Posterior cingulate gyrus (tissue), 11 donors: ENCODE measurements around the gene AKNA.
A peak's percentile ranks its signal among the peaks of the same experiment; 100 is the strongest.

Experiments used
- DNase-seq, 10 donors: peaks; one replicate each; pipeline versions ENCODE4 v3.0.0 to v3.0.0-alpha.2; 2020 to 2021; ENCODE audit warnings: mixed read lengths in 3 of 10
- intact Hi-C: fragments of 100-400 bp; cut with DNase I; formaldehyde crosslinking; loops from one replicate; pipeline ENCODE4 v1.15.1; 2023

AKNA gene

GRCh38 chr9:114419796-114420195 lies 32.0 kb upstream of the AKNA start:
- DNase-seq: peak in 1 of 10 donors; percentile 28
- intact Hi-C loops: no loop called here

DNA sequence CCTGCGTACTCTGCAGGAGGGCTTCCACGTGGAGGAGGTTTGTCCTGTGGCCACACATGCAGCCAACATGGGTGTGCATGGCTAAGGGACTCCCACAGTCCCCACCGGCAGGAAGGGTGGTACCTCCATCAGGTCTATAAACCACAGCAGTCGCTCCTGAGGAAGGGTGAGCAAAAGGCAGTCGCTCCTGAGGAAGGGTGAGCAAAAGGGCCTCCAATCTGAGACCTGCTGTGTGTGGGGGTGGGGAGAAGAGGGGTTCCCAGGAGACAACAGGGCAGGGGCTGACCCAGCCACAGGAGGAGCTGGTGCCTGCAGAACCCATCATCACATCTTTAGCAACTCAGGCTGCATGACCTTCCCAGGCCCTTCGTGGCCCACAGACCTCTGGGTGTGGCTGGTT lies 30.3 kb upstream of the AKNA start:
- peak in 1 of 10 donors; percentile 65 for DNase-seq
- intact Hi-C loops: no loop called here

DNA sequence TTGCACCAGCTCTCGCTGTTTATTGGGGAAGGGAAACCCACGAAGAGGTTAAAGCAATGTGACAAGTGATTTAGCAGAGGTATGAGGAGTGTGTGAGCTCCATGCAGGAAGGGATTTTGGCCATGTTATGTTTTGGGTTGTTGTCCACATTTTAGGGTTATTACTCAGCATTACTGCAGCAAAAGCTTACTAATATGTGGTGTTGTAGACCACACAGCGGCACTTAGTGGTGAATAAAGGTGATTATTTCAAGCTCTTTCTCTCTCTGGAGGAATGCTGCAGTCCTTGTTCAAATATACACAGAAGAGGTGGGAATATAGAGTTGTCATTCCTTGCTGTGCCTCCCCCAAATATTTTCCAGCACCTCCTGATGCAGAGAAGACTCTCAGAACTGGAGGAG lies 29.7 kb upstream of the AKNA start:
- no peak for DNase-seq
- intact Hi-C loops: no loop called here

DNA sequence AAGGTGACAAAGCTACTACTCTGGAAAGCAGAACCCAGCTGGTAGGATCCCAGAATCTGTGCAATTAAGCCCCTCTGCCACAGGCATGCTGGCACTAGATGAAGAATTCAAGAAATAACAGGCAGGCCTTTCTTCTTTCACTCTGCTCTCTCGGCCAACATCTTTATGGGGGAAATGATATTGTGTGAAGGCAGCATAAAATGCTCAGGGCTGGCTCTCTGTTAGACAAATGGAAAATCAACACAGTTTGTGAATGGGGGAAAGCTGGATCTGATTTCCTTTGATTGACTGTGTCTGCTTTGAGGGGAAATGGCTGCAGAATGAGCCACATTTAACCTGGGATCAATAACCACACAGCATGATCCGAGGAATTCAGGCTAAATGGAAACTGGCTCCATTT lies 29.1 kb upstream of the AKNA start:
- intact Hi-C loops: no loop called here
- peak in 1 of 10 donors; percentile 42 for DNase-seq

DNA sequence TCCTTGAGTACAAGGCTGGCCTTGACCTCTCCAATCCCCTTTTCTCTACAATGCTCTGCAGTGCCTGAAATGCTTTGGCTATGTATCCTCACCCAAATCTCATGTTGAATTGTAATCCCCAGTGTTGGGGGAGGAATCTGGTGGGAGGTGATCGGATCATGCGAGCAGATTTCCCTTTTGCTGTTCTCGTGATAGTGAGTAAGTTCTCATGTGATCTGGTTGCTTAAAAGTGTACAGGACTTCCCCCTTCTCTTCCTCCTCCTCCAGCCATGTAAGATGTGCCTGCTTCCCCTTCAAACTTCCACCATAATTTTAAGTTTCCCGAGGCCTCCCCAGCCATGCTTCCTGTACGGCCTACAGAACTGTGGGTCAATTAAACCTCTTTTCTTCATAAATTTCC lies 28.5 kb upstream of the AKNA start:
- intact Hi-C loops: no loop called here
- no peak for DNase-seq

- intact Hi-C loops: no loop called here
Measured at GRCh38 chr9:114414346-114414745, 26.6 kb upstream of the AKNA start.

DNA sequence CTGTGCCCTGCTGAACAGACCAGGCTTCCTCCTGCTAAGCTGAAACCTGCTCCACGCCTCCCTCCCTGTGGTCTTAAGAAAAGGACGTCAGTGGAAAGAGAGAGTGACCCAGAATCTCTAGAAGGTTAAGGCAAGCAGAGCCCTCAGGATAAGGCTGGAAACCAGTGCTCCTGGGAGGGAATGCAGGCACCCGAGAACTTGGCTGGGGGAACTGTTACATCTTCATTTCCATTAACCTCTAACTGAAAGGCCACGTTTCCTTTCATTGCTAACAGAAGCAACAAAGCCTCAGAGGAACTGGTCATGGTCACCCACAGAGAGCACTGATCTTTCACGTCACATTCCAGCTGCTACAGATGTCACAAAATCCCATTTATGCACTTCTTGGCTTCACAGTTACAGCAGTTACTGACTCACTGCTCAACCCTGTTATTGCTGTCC lies 26.1 kb upstream of the AKNA start:
- intact Hi-C loops: no loop called here
- DNase-seq: peak in 1 of 10 donors; percentile 49

More at GRCh38 chr9:114414346-114414745, 26.6 kb upstream of the AKNA start:
- DNase-seq: peak in 1 of 10 donors; percentile 61

DNA sequence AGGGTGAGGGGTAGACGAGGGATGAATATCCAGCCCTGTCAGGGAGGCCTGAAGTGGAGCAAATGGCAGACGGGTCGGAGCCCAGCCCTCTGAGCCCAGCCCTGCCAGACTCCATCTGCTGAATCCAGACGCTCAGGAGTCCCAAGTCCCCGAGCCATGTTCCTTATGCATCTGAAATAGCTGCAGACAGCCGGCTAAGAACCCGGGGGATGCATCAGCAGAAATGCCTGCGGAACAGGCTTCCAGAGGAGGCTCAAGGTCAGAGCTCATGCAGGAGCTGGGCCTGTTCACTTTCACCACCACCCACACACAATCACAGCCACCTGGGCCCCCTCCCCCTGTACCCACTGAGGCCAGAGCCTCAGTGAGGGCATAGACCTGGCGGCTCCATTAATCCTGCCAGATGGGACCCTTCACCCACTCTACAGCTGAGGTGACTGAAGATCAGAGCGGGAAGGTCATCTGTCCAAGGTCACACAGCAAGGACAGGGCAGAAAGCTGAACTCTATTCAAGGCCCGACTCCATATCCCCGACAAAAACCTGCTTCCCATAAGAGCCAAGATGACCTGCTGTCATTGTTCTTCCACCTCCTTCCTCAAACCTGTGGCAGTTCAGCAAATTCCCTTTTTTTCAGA lies 24.4 kb upstream of the AKNA start:
- DNase-seq: peak in 1 of 10 donors; percentile 52
- intact Hi-C loops: no loop called here

DNA sequence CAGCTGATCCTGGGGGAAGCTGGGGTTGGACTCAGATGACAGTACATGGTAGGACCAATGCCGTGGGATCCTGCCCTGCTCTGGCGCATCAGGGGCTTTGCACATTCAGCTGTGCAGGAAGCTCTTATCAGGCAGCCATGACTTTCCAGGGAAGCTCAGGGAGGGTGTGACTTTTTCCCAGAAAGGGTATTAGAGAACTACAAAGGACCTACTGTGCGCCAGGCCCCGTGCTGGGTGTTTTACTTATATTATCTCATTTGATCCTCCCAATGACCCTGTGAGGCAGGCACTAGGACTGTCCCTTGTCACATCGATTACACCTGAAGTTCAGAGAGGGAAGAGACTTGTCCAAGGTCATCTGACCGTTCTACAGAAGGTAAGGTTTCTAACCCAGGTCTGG lies 23.7 kb upstream of the AKNA start:
- intact Hi-C loops: no loop called here
- no peak for DNase-seq

DNA sequence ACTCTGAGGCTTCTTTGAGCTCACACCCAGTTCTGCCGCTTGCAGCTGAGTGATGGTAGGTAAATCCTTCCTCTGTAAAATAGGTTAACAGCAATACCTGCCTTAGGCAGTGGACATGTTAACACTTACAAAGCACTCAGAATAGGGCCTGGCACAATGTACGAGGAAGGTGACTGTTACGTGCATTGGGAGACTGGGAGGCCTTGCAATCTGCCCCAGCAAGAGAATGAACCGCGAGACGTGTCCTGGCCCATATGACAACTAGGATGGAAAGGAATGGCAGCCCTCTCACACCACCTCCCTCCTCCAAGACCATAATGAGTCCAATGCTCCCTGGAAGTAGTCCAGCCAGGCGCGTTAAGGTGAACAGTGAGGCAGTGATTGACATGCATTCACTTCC lies 23.1 kb upstream of the AKNA start:
- intact Hi-C loops: no loop called here
- no peak for DNase-seq

GRCh38 chr9:114409842-114410241 lies 22.1 kb upstream of the AKNA start:
- no peak for DNase-seq
- intact Hi-C loops: loop anchor here (10.0 kb wide), 1 partner anchor 495 kb away; no protein-coding TSS in a partner anchor

DNA sequence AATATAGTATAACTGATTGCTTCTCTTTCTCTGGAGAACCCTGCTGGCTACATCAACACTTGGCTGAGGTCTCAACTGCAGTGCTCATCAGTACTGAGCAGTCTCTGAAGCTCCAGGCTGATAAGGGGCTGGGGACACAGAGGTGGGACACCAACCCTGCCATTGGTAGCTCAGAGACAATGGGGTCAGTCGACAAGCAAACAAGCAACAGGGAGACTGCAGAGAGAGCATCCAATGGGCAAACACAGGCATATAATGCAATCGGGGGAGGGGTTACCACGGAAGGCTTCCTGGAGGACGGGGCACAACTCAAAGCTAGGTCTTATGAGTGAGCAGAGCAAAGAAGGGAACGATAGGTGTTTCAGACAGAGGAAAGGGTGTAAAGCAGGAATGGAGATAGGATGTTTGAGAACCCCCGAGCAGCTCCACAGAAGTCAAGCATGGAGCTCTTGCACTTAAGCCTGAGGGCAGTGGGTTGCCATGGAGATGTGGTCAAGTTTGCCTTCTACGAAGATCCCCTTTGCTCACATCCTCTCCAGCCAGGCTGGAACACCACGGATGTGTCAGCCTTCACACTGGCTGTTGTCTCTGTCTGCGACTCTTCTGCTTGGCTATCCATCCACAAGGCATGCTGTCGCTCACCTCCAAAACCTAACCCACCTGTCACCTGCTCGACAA lies 21.5 kb upstream of the AKNA start:
- DNase-seq: no peak
- intact Hi-C loops: loop anchor here (10.0 kb wide), 1 partner anchor 496 kb away; no protein-coding TSS in a partner anchor

GRCh38 chr9:114408645-114409044 lies 20.9 kb upstream of the AKNA start:
- intact Hi-C loops: loop anchor here (10.0 kb wide), 1 partner anchor 496 kb away; no protein-coding TSS in a partner anchor

DNA sequence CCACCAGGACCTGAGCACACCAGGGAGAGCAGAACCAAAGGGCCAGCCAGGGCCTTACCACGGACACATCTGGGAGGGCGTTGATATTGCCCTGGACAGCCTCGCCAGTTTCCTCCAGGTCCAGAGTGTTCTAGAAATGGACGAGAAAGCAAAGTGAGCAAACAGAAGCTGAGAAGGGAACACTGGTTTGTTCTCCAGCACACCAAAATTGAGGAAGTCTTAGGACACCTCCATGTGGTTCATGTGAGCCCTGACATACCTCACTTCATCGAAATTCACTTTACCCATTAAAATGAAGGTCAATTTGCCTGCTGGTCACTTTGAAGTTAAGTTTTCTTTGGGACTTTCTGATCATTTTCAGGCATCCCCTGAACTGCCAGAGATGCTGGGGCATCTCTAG lies 20.1 kb upstream of the AKNA start:
- intact Hi-C loops: loop anchor here (10.0 kb wide), 1 partner anchor 497 kb away; no protein-coding TSS in a partner anchor
- DNase-seq: peak in 1 of 10 donors; percentile 48

More at GRCh38 chr9:114408645-114409044, 20.9 kb upstream of the AKNA start:
- DNase-seq: no peak

DNA sequence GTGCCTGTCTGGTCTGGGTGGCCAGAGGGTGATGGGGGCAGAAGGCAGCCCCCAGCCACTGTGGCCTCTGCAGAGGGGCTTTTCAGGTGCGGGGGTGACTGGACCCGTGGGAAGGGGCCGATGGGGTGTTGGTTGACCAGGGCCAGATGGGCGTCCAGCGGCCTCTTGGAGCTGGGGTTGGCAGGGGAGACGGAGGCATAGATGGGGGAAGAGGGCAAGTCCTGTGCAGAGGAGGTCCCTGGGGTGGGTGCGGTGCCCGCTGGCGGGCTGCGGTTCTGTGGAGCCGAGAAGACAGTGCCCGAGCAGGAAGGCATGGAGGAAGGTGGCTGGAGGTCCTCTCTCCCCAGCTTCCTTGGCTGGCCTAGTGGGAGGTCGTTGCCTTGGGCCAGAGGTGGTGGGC lies 18.7 kb upstream of the AKNA start:
- no peak for DNase-seq
- intact Hi-C loops: loop anchor here (10.0 kb wide), 1 partner anchor 498 kb away; no protein-coding TSS in a partner anchor

DNA sequence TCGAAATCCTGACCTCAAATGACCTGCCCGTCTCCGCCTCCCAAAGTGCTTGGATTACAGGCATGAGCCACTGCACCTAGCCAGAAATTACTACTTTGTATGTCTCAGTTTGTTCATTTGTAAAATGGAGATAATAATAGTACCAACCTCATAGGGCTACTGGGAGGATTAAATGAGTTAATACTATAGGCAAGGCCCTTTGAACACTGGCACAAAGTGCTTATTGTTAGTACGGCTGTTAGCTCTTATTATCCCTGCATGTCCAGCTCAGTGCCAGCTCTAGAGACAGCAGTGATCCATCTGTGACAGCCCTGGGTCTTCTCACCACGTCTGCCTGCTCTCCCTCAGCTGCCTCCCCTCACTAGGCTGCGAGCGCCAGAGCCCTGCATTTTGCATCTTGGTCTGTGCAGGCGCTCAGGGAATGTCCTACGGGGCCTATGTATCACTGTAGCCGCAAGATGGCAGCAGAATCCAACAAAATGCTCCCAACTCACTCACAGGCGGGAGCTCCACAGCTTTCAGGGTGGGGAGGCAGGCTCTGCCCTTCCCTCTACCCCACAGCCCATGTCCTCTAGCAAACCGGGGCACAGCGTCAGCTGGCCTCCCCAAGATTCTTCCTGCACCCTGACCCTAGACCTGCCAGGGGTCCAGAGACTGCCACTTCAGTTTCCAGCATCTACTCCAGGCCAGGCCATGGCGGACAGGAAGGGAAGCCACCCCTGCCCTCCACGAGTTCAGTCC lies 17.7 kb upstream of the AKNA start:
- DNase-seq: peak; percentile 47 to 97 (median 86)
- intact Hi-C loops: loop anchor here (1.0 to 10.0 kb wide), 3 partner anchors 248 to 609 kb away; no protein-coding TSS in a partner anchor

- DNase-seq: no peak
- intact Hi-C loops: loop anchor here (10.0 kb wide), 1 partner anchor 500 kb away; no protein-coding TSS in a partner anchor
Measured at GRCh38 chr9:114404531-114404930, 16.7 kb upstream of the AKNA start.

- DNase-seq: no peak
- intact Hi-C loops: loop anchor here (10.0 kb wide), 1 partner anchor 502 kb away; no protein-coding TSS in a partner anchor
Measured at GRCh38 chr9:114403153-114403756, 15.5 kb upstream of the AKNA start.

GRCh38 chr9:114401344-114401743 lies 13.6 kb upstream of the AKNA start:
- intact Hi-C loops: loop anchor here (10.0 kb wide), 1 partner anchor 503 kb away; no protein-coding TSS in a partner anchor
- no peak for DNase-seq

GRCh38 chr9:114400772-114401171 lies 13.0 kb upstream of the AKNA start:
- no peak for DNase-seq
- intact Hi-C loops: loop anchor here (10.0 kb wide), 1 partner anchor 504 kb away; no protein-coding TSS in a partner anchor
